ENCODE measurements around the gene OPN1MW3. TPM values are rescaled to one million over a fixed set of nuclear protein-coding genes. Genes with fewer than 3 reads are reported as not detected.
"Not testable (repeated sequence)": the region's sequence is repeated elsewhere in the genome, so short reads cannot be mapped to it uniquely, and the experiment has no call there.

The OPN1MW3 gene
- total RNA-seq, 1 experiment from 2014 or later, result not detected

DNA sequence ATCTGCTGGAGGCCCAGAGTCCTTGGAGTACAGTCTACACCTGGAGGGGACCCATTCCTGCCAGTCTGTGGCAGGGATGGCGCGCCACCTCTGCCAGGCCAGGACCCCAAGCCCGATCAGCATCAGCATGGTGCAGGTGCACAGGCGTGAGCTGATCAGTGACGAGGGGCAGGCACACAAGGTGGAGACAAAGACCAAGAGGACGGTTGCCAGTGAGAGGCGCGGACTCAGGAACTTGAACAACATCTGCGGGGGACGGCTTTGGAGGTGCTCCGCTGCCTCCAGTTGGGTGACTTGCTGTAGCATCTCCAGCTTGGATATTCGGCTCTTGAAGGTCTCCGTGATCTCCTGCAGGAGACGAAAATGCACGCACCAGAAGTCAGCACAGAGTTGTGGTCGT lies 23.8 kb upstream of the OPN1MW3 start:
- H3K27me3 ChIP-seq (ENCODE audit: low read length); H3K79me2 ChIP-seq (ENCODE audit: low read length); H3K4me2 ChIP-seq (ENCODE audit: low read depth, low read length, poor library complexity, severe bottlenecking); H3K36me3 ChIP-seq (ENCODE audit: insufficient read depth, low read length); H3K4me3 ChIP-seq (ENCODE audit: low read length); H3K9ac ChIP-seq (ENCODE audit: low read length); H3K9me2 ChIP-seq (replicated peaks; ENCODE audit: insufficient read depth, low read length); H4K20me1 ChIP-seq (ENCODE audit: insufficient read depth, low read depth, low read length); H3K27ac ChIP-seq (ENCODE audit: low read length); H3K4me1 ChIP-seq (ENCODE audit: low read length); H2AFZ ChIP-seq (ENCODE audit: low read length); H3K9me3 ChIP-seq (ENCODE audit: low read length); DNase-seq: not testable (repeated sequence)

DNA sequence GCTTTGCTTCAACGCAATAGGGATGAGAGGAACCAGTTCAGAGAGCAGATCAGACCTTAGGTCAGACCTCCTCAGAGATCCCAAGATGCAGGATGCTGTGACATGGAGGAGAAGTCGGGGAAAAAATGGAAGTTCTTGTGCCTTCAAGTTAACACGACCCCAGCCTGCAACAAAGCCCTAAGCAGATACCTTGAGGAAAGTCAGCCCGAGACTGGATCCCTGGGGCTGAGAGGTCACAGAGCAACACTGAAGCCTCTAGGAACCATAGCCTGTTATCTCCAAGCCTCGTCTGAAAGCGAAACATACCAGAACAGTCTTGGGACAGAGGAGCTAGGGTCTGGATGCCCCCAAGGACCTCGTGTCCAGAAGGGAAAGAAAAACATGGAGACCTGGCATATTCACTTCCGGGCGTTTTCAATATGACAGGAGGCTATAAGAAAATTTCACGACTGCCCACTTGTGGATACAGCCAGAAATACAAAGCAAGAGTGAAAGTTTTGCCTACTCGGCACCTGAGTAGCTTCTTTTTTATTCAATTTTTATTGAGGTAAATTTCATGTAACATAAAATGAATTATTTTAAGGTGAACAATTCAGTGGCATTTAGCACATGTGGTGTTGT lies 18.3 kb upstream of the OPN1MW3 start:
- not testable (repeated sequence) for H2AFZ ChIP-seq (ENCODE audit: low read length); H3K9me3 ChIP-seq (ENCODE audit: low read length); H3K4me2 ChIP-seq (ENCODE audit: low read depth, low read length, poor library complexity, severe bottlenecking); H3K4me1 ChIP-seq (ENCODE audit: low read length); H3K27me3 ChIP-seq (ENCODE audit: low read length); H3K79me2 ChIP-seq (ENCODE audit: low read length); H3K9ac ChIP-seq (ENCODE audit: low read length); H3K9me2 ChIP-seq (replicated peaks; ENCODE audit: insufficient read depth, low read length); H4K20me1 ChIP-seq (ENCODE audit: insufficient read depth, low read depth, low read length); H3K36me3 ChIP-seq (ENCODE audit: insufficient read depth, low read length); H3K27ac ChIP-seq (ENCODE audit: low read length); H3K4me3 ChIP-seq (ENCODE audit: low read length)
- DNase-seq, result peak; percentile 42

DNA sequence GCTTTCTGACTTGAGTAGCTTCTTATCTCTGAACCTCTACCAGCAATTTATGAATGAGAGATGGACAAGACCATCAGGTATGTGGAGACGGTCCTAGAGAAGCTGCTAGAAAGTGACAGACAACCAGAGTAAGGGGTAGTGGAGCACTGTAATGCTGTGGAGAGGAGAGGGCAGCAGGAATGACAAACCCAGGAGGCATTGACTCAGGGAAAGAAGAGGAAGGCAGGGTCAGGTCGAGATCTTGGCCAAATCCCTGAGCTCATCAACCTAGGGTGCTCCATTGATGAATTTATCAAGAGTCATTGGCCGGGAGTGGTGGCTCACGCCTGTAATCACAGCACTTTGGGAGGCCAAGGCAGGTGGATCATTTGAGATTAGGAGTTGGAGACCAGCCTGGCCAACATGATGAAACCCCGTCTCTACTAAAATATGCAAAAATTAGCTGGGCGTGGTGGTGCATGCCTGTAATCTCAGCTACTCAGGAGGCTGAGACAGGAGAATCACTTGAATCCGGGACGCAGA lies 17.3 kb upstream of the OPN1MW3 start:
- not testable (repeated sequence) for H3K9me2 ChIP-seq (replicated peaks; ENCODE audit: insufficient read depth, low read length); H3K9ac ChIP-seq (ENCODE audit: low read length); H3K27ac ChIP-seq (ENCODE audit: low read length); H3K9me3 ChIP-seq (ENCODE audit: low read length); H2AFZ ChIP-seq (ENCODE audit: low read length); H3K36me3 ChIP-seq (ENCODE audit: insufficient read depth, low read length); H3K79me2 ChIP-seq (ENCODE audit: low read length); H4K20me1 ChIP-seq (ENCODE audit: insufficient read depth, low read depth, low read length); H3K27me3 ChIP-seq (ENCODE audit: low read length); H3K4me2 ChIP-seq (ENCODE audit: low read depth, low read length, poor library complexity, severe bottlenecking); H3K4me1 ChIP-seq (ENCODE audit: low read length); H3K4me3 ChIP-seq (ENCODE audit: low read length)
- DNase-seq, result peak; percentile 27

GRCh38 chrX:154247377-154248045 lies 9.9 kb upstream of the OPN1MW3 start:
- H3K9me3 ChIP-seq (ENCODE audit: low read length); H2AFZ ChIP-seq (ENCODE audit: low read length); H3K79me2 ChIP-seq (ENCODE audit: low read length); DNase-seq; H3K36me3 ChIP-seq (ENCODE audit: insufficient read depth, low read length); H3K4me1 ChIP-seq (ENCODE audit: low read length); H4K20me1 ChIP-seq (ENCODE audit: insufficient read depth, low read depth, low read length); H3K27me3 ChIP-seq (ENCODE audit: low read length); H3K9me2 ChIP-seq (replicated peaks; ENCODE audit: insufficient read depth, low read length); H3K4me3 ChIP-seq (ENCODE audit: low read length); H3K9ac ChIP-seq (ENCODE audit: low read length); H3K4me2 ChIP-seq (ENCODE audit: low read depth, low read length, poor library complexity, severe bottlenecking); H3K27ac ChIP-seq (ENCODE audit: low read length): not testable (repeated sequence)

GRCh38 chrX:154248076-154248475 lies 9.3 kb upstream of the OPN1MW3 start:
- not testable (repeated sequence) for H3K79me2 ChIP-seq (ENCODE audit: low read length); H3K4me2 ChIP-seq (ENCODE audit: low read depth, low read length, poor library complexity, severe bottlenecking); H3K36me3 ChIP-seq (ENCODE audit: insufficient read depth, low read length); H3K9me3 ChIP-seq (ENCODE audit: low read length); H3K4me3 ChIP-seq (ENCODE audit: low read length); H4K20me1 ChIP-seq (ENCODE audit: insufficient read depth, low read depth, low read length); H3K4me1 ChIP-seq (ENCODE audit: low read length); DNase-seq; H3K27ac ChIP-seq (ENCODE audit: low read length); H2AFZ ChIP-seq (ENCODE audit: low read length); H3K9ac ChIP-seq (ENCODE audit: low read length); H3K9me2 ChIP-seq (replicated peaks; ENCODE audit: insufficient read depth, low read length); H3K27me3 ChIP-seq (ENCODE audit: low read length)

GRCh38 chrX:154258711-154259110 lies 1.3 kb downstream of the OPN1MW3 start:
- H3K27me3 ChIP-seq (ENCODE audit: low read length); H3K9ac ChIP-seq (ENCODE audit: low read length); H3K27ac ChIP-seq (ENCODE audit: low read length); H3K4me3 ChIP-seq (ENCODE audit: low read length); H3K79me2 ChIP-seq (ENCODE audit: low read length); DNase-seq; H3K9me2 ChIP-seq (replicated peaks; ENCODE audit: insufficient read depth, low read length); H3K9me3 ChIP-seq (ENCODE audit: low read length); H3K4me1 ChIP-seq (ENCODE audit: low read length); H3K4me2 ChIP-seq (ENCODE audit: low read depth, low read length, poor library complexity, severe bottlenecking); H3K36me3 ChIP-seq (ENCODE audit: insufficient read depth, low read length); H2AFZ ChIP-seq (ENCODE audit: low read length); H4K20me1 ChIP-seq (ENCODE audit: insufficient read depth, low read depth, low read length): not testable (repeated sequence)

GRCh38 chrX:154263072-154263471 lies 5.7 kb downstream of the OPN1MW3 start:
- not testable (repeated sequence) for H3K36me3 ChIP-seq (ENCODE audit: insufficient read depth, low read length); H3K9ac ChIP-seq (ENCODE audit: low read length); H4K20me1 ChIP-seq (ENCODE audit: insufficient read depth, low read depth, low read length); H3K27me3 ChIP-seq (ENCODE audit: low read length); H3K9me2 ChIP-seq (replicated peaks; ENCODE audit: insufficient read depth, low read length); H3K4me3 ChIP-seq (ENCODE audit: low read length); H3K4me2 ChIP-seq (ENCODE audit: low read depth, low read length, poor library complexity, severe bottlenecking); DNase-seq; H2AFZ ChIP-seq (ENCODE audit: low read length); H3K4me1 ChIP-seq (ENCODE audit: low read length); H3K79me2 ChIP-seq (ENCODE audit: low read length); H3K27ac ChIP-seq (ENCODE audit: low read length); H3K9me3 ChIP-seq (ENCODE audit: low read length)

GRCh38 chrX:154269245-154269644 lies 11.9 kb downstream of the OPN1MW3 start:
- H3K9me2 ChIP-seq (replicated peaks; ENCODE audit: insufficient read depth, low read length); H4K20me1 ChIP-seq (ENCODE audit: insufficient read depth, low read depth, low read length); H3K4me2 ChIP-seq (ENCODE audit: low read depth, low read length, poor library complexity, severe bottlenecking); H3K4me3 ChIP-seq (ENCODE audit: low read length); H3K27me3 ChIP-seq (ENCODE audit: low read length); H3K9me3 ChIP-seq (ENCODE audit: low read length); H3K27ac ChIP-seq (ENCODE audit: low read length); H3K79me2 ChIP-seq (ENCODE audit: low read length); DNase-seq; H3K4me1 ChIP-seq (ENCODE audit: low read length); H2AFZ ChIP-seq (ENCODE audit: low read length); H3K36me3 ChIP-seq (ENCODE audit: insufficient read depth, low read length); H3K9ac ChIP-seq (ENCODE audit: low read length): not testable (repeated sequence)
